Panc1 (cell line): ENCODE measurements around the gene CANX.

Experiments used
- POLR2AphosphoS5 ChIP-seq: IDR thresholded peaks from 2 replicates; pipeline ENCODE4 v1.6.1; 2012; ENCODE audit warnings: mild to moderate bottlenecking, low read depth, low read length, moderate library complexity
- SIN3A ChIP-seq: IDR thresholded peaks from 2 replicates; pipeline ENCODE4 v1.6.1; 2012; ENCODE audit warnings: low read depth, mild to moderate bottlenecking, low read length, moderate library complexity, borderline replicate concordance; ENCODE audit not compliant: insufficient read depth
- TCF7L2 ChIP-seq: IDR thresholded peaks from 2 replicates; pipeline ENCODE4 v1.6.1; 2011; ENCODE audit warnings: mild to moderate bottlenecking, low read depth, low read length, inconsistent platforms
- TF ChIP-seq, protein P1 (sequence below): fragments of 450-650 bp; IDR thresholded peaks from 2 replicates; pipeline ENCODE4 v1.5.1; 2017; ENCODE audit warnings: mild to moderate bottlenecking

- TF ChIP-seq, protein P1, sequence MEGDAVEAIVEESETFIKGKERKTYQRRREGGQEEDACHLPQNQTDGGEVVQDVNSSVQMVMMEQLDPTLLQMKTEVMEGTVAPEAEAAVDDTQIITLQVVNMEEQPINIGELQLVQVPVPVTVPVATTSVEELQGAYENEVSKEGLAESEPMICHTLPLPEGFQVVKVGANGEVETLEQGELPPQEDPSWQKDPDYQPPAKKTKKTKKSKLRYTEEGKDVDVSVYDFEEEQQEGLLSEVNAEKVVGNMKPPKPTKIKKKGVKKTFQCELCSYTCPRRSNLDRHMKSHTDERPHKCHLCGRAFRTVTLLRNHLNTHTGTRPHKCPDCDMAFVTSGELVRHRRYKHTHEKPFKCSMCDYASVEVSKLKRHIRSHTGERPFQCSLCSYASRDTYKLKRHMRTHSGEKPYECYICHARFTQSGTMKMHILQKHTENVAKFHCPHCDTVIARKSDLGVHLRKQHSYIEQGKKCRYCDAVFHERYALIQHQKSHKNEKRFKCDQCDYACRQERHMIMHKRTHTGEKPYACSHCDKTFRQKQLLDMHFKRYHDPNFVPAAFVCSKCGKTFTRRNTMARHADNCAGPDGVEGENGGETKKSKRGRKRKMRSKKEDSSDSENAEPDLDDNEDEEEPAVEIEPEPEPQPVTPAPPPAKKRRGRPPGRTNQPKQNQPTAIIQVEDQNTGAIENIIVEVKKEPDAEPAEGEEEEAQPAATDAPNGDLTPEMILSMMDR: no peak; the same call in 1 of the 2 replicates
- TF ChIP-seq TCF7L2 (no peak), POLR2AphosphoS5 (no peak), SIN3A (no peak)
Measured at GRCh38 chr5:179679014-179679674, 19.6 kb upstream of the CANX start.
